Renal cortical epithelial cell (primary cell): ENCODE data around the gene CARMIL1. TPM values are rescaled to one million over a fixed set of nuclear protein-coding genes. Genes with fewer than 3 reads are reported as not detected.
A peak's percentile ranks its signal among the peaks of the same experiment; 100 is the strongest.

ENCODE experiments used
- DNase-seq: peaks from one replicate; pipeline ENCODE4 v3.0.0-alpha.2; 2011; ENCODE audit warnings: low read depth
- total RNA-seq: library from RNA; depleted of rRNA; stranded (reverse); fragments of >200 nt; gene quantifications from 2 replicates; pipeline ENCODE4 v1.2.3, GENCODE V29; 2014

Gene CARMIL1
- total RNA-seq, 1 donor from 2014 or later = 55.7 TPM

DNA sequence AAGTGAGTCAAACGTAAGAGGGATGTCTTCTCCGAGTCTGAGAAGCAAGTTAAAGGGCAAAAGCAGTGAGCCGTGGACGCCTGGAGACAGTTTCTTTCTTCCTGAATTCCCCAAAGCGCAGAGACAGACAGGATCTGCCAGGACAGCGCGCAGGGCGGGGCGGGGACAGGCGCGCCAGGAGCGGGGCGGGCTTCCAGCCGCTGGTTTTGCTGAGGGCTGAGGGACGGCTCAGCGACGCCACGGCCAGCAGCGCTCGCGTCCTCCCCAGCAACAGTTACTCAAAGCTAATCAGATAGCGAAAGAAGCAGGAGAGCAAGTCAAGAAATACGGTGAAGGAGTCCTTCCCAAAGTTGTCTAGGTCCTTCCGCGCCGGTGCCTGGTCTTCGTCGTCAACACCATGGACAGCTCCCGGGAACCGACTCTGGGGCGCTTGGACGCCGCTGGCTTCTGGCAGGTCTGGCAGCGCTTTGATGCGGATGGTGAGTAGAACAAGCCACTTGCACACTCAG is 372.9 kb downstream of the CARMIL1 start, which contains the start of gene SCGN:
Gene SCGN (plus strand): TSS at position 209 of the 509 bp plus-strand sequence. CDS start 189 bp downstream, at position 398.
- DNase-seq = peak; percentile 52

- DNase-seq = no peak
Observed at GRCh38 chr6:25655723-25656122, 376.5 kb downstream of the CARMIL1 start.

- DNase-seq = no peak
Observed at GRCh38 chr6:25659633-25660368, 380.6 kb downstream of the CARMIL1 start.

DNA sequence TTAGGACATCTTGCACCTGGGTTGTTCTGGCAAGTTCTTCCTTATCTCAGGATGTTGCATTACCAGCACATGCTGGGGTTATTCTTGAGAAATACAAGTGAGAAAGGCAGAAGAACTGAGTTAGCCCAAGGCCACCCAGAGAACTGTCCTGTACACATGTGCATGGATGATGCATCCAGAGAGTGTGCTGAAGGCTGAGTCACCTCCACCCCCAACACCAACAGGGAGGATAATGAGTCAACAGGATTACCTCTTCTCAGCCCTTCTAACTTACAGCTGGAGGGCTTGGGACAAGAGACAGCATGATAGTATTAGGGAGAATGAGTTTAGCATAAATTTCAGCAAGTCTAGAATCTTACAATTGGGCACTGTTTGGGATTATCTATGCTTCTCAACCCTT is 381.3 kb downstream of the CARMIL1 start:
- peak; percentile 90 for DNase-seq

DNA sequence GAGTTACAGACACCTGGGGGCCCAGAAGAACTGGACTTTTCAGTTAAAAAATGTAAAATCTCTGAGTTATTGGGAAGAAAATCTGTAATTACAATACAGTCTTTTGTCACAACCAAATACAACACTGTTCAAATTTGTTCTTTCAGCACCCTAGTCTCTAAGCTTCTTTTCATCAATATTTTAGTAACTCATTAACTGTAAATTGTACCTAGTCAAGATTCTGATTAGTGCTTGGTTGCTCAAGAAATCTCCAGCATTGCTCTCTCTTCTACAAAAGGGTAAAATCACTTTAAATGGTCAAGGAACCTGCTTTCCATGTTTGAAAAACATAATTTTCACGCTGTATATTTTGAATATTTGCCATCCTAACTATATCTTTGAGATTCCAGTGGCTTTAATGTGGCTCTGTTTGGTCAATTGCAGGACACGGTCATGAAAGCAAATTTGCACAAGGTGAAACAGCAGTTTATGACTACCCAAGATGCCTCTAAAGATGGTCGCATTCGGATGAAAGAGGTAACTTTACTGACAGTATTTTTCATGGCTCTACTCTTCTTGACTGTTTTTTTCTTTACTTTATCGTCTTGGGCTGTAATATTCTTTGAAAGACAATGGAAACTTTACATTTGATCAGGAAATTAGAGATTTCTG is 382.1 kb downstream of the CARMIL1 start:
- peak; percentile 26 for DNase-seq

- no peak for DNase-seq
Observed at GRCh38 chr6:25665455-25665854, 386.3 kb downstream of the CARMIL1 start.

DNA sequence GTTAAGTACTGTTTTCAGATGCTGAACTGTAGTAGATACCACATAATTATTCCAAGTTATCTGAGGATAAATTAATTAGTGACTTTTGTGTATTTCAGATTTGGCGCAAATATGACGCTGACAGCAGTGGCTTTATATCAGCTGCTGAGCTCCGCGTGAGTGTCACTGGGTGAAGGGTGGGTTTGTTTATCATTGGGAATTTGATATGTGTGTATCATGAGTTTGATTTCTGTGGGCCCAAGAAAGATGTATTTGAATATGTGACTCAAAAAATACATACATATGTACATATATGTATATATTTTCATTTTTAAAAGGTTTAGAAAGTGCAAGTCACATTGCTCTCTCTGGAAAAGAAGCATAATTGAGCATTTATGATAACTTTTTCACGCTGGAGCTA is 390.2 kb downstream of the CARMIL1 start:
- no peak for DNase-seq
